ENCODE results near the gene ZNF296.

The ZNF296 gene

GRCh38 chr19:45051929-45052579 is 24.2 kb downstream of the ZNF296 start:
- DNase-seq = peak; percentile 65

- no peak for DNase-seq
These were observed 26.2 kb downstream of the ZNF296 start for GRCh38 chr19:45050036-45050435.

DNA sequence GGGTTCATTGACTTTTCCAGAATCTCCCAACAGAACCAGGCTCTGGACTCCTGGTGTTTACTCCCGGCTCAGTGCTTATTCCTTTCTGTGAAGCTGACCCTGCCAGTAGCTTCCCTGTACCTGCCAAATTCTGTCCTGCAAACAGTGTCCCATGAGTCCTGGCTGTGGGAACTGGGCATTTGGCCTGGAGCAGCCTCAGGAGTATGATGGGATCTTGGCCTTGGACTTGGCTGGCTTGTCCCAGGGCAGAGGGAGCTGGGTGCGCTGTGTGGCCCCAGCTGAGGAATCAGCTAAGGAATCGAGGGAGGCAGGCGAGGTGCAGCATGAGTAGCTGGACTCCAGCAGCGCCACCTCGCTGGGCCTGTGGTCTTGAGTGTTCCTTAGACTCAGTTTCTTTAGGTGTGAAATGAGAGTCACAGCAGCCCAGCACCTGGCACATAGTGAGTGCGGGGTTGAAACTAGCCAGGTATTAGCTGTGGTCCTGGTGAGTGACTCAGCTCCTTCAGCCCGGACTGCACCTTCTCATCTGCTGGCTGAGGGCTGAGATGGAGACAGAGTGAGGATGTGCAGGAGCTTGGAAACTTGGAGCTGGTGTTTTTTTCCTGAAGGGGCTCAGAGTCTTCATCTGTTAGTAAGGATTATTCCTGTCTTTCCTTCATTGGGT is 27.1 kb downstream of the ZNF296 start:
- DNase-seq = no peak

DNA sequence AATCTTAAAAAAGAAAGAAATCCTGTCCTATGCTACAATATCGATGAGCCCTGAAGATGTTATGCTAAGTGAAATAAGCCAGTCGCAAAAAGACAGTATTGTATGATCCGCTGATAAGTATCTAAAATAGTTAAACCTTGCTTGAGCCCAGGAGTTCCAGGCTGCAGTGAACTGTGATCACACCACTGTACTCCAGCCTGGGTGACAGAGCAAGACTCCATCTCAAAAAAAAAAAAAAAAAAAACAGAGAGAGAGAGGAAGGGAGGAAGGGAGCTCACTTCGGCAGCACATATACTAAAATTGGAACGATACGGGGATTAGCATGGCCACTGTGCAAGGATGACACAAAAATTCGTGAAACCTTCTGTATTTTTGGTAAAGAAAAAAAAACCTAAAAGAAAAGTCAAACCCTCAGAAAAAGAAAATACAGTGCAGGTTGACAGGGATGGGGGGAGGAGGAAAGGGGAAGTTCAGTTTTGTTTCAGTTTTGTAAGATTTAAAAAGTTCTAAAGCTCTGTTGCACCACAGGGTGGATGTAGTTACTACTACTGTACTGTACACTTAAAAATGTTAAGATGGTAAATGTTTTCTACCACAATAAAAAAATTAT is 29.0 kb downstream of the ZNF296 start:
- no peak for DNase-seq

- no peak for DNase-seq
These were observed 29.9 kb downstream of the ZNF296 start for GRCh38 chr19:45046355-45046754.

GRCh38 chr19:45045671-45046353 is 30.5 kb downstream of the ZNF296 start:
- DNase-seq = no peak

DNA sequence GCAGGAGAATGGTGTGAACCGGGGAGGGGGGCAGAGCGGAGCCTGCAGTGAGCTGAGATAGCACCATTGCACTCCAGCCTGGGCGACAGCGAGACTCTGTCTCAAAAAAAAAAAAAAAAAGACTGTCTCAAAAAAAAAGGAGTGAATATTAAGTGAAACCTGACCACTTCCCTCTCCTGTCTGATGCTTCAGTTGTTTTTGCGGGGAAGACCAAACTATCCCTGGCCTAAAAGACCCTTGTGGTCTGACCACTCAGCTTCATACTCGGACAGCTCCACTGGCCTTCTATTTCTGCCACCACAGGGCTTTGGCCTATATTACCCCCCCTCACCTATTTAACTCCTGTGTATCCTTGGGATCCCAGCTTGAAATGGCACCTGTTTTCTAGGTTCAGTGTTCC is 35.2 kb downstream of the ZNF296 start:
- DNase-seq = no peak

DNA sequence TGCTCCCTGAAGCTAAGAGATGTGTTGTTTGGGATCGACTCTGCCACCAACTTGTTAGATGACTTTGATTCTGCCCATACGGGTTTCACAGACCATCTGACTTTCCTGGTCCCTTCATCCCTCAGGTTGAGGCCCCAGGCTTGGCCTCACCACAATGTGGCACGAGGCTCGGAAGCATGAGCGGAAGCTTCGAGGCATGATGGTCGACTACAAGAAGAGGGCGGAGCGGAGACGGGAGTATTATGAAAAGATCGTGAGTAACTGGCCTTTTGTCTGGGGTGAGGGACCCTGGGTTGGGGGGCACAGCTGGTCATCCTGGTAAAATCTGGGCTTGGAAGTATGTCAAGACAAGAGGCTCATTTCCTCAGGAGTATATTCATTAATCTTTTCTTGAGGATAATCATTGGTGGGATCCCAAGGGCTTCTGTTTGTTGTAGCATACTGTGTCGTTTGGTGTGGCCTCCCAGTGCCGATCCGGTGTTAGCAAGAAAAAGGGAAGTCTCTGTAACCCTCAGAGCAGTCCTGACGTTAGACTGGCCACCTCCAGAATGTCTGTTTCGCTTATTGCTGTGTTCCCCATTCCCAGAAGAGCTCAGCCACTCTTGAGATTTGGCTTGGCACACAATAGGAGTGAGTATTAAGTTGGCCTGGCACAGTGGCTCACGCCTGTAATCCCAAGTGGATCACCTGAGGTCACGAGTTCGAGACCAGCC is 36.1 kb downstream of the ZNF296 start:
- peak; percentile 51 for DNase-seq

DNA sequence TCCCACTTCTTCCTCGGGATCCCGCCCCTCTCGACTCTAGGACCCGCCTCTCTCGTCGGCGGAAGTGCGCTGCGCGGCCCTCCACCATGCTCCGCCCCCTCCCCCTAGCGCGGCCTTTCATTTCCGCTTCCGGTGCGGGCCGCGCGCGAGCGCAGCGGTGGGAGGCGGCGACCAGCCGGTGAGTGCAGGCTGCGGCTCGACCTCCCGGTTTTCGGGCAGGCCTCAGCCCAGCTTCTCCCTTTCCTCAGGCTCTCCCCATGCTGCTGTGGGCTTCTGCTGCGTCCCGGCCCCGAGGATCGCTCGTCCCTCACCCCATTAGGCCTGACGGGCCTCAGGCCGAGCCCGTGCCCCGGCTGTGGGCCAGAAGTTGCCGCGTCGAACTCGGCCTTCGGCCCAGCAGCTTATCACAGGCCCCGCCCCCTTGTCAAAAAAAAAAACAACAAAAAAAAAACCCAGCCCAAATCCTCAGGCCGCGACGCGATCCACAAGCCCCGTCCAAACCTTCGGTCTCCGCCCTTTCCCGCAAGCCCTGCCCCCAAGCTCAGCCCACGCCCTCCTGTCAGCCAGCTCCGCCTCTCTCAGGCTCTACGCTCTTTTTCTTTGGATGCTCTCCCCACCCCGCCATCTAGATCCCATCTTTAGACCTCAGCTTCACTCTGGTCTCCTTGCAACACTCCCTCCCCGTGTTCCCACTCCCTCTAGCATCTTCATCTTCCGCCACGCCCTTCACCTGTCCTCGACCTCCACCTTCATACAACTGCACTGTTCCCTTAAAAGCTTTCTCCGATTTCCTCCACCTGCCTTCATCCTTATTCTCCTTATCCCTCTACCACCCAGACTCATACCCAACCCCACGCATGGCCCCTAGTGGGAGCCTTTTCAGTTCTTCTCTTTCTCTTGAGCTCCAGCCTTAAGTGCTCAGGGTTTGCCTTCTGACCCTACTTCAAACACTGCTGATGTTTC is 37.1 kb downstream of the ZNF296 start, which contains the start of gene CLASRP:
Gene CLASRP (plus strand): TSS at position 115 of the 963 bp plus-strand sequence. CDS start 1,168 bp downstream, outside the sequence.
- peak; percentile 83 for DNase-seq

GRCh38 chr19:45037393-45038169 is 38.7 kb downstream of the ZNF296 start:
- DNase-seq = no peak

DNA sequence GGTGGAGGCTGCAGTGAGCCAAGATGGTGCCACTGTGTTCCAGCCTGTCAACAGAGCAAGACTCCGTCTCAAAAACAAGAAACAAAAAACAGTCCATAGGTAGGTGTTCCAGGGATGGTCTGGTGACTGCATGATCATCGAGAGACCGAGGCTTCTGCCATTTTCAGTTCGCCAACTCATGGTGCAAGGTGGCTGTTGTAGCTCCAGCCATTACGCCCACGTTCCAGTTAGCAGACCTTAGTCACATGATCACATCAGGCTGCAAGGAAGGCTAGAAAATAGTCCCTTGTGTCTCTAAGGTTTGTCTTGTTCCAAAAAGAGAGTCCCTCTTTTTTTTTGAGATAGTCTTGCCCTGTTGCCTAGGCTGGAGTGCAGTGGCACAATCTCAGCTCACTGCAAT is 40.5 kb downstream of the ZNF296 start:
- DNase-seq = no peak

GRCh38 chr19:45032421-45032820 is 43.9 kb downstream of the ZNF296 start:
- DNase-seq = no peak

DNA sequence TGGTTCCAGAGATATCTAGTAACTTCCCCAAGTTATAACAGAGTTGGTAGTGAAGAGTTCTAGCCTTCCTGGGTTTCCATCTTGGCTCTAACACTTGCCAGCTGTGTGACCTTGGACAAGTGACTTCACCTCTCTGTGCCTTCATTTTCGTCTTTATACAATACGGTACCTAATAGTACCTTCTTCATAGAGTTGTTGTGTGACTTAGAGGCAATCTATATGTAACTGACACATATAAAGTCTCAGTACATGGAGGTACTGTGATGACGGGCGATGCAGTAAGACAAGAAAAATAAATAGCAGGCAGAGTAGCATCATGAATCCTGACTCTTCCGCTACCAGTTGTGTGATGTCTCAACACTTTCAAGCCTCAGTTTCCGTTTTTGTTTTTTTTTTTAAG is 45.5 kb downstream of the ZNF296 start:
- no peak for DNase-seq

DNA sequence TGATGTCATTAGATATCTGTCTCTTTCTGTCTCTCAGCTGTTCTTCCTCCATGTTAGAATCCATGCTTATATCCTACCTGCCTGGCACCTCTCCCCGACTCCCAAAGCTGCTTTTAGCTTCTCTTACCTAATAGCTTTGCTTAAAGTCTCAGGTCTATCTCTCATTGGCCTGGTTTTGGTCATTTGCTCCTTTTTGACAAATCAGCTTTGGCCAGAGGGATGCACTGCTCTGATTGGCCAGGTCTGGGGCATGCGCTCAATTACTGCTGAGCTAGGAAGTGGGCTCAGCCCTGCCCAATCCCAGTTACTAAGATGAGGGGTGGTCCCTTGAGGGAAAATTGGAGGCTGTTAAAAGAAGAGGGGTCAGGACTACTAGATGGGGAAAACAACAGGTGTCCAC is 48.9 kb downstream of the ZNF296 start:
- DNase-seq = no peak

DNA sequence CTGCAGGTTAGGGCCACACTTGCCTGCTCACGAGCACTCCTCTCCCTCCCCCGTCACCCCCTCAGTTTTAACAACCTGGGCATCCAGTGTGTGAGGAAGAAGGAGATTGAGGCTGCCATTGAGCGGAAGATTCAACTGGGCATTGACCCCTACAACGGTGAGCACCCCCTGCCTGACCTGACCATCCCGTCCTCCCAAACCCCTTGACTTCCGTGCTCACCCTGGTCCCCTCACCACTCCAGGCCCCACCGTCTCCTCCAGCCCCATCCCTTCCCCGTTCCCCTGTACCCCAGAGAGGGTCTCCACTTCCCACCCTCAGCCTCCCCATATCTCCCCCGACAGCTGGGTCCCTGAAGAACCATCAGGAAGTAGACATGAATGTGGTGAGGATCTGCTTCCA is 51.0 kb downstream of the ZNF296 start:
- DNase-seq = no peak

GRCh38 chr19:45023048-45023447 is 53.2 kb downstream of the ZNF296 start:
- DNase-seq = no peak

GRCh38 chr19:45021971-45022370 is 54.3 kb downstream of the ZNF296 start:
- DNase-seq = no peak
